Endothelial cell (in vitro differentiated cells): ENCODE results near the gene FITM2. TPM values are rescaled to one million over a fixed set of nuclear protein-coding genes. Genes with fewer than 3 reads are reported as not detected.

ENCODE experiments used
- DNase-seq: peaks from one replicate; pipeline ENCODE4 v3.0.0; 2021; ENCODE audit warnings: low spot score
- H3K27ac Mint-ChIP-seq: one replicate; pipeline ENCODE4 v1.8.0; 2021; ENCODE audit warnings: mixed read lengths, inconsistent platforms; ENCODE audit not compliant: unreplicated experiment
- H3K27me3 Mint-ChIP-seq: one replicate; pipeline ENCODE4 v1.8.0; 2021; ENCODE audit warnings: mild to moderate bottlenecking, moderate library complexity, mixed read lengths, inconsistent platforms; ENCODE audit not compliant: unreplicated experiment
- H3K36me3 Mint-ChIP-seq: one replicate; pipeline ENCODE4 v1.8.0; 2021; ENCODE audit warnings: mild to moderate bottlenecking, low read depth, mixed read lengths, inconsistent platforms; ENCODE audit not compliant: unreplicated experiment
- H3K4me1 Mint-ChIP-seq: one replicate; pipeline ENCODE4 v1.8.0; 2021; ENCODE audit warnings: mild to moderate bottlenecking, mixed read lengths, inconsistent platforms; ENCODE audit not compliant: unreplicated experiment
- H3K4me3 Mint-ChIP-seq: one replicate; pipeline ENCODE4 v1.8.0; 2021; ENCODE audit warnings: mild to moderate bottlenecking, mixed read lengths, inconsistent platforms; ENCODE audit not compliant: unreplicated experiment
- H3K9me3 Mint-ChIP-seq: one replicate; pipeline ENCODE4 v1.8.0; 2021; ENCODE audit warnings: mixed read lengths, inconsistent platforms; ENCODE audit not compliant: unreplicated experiment
- total RNA-seq: library from RNA; stranded (reverse); fragmentation: NEBNext Ultra II Directional; extraction: Animal tissue kit (Norgen Biotek cat#: 25700); gene quantifications from one replicate; pipeline ENCODE4 v1.2.1, GENCODE V29; 2021; ENCODE audit not compliant: unreplicated experiment
- TF ChIP-seq, protein P1 (sequence below): fragments of 200-600 bp; sonication (generic); IDR thresholded peaks from one replicate; pipeline ENCODE4 v1.5.0; 2021; ENCODE audit warnings: antibody characterized with exemption; ENCODE audit not compliant: unreplicated experiment

FITM2 gene
- total RNA-seq, 1 donor from 2014 or later, result 2.8 TPM

DNA sequence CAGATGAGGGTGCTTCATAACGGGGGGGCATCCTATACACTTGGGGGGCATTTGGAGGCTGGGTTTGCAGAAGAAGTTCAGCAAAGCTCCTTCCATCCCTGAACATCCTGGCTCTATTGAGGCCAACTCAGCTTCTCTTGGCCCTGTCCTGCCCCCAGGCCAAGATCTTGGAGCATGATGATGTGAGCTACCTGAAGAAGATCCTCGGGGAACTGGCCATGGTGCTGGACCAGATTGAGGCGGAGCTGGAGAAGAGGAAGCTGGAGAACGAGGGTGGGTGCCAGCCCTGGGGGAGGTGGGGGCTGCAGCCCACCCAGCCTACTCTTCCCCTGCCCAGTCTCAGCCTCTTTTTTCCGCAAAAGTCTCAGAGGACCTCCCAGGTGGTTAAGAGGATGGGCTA, 46.7 kb downstream of the FITM2 start:
- no peak for DNase-seq
- TF ChIP-seq, protein P1, sequence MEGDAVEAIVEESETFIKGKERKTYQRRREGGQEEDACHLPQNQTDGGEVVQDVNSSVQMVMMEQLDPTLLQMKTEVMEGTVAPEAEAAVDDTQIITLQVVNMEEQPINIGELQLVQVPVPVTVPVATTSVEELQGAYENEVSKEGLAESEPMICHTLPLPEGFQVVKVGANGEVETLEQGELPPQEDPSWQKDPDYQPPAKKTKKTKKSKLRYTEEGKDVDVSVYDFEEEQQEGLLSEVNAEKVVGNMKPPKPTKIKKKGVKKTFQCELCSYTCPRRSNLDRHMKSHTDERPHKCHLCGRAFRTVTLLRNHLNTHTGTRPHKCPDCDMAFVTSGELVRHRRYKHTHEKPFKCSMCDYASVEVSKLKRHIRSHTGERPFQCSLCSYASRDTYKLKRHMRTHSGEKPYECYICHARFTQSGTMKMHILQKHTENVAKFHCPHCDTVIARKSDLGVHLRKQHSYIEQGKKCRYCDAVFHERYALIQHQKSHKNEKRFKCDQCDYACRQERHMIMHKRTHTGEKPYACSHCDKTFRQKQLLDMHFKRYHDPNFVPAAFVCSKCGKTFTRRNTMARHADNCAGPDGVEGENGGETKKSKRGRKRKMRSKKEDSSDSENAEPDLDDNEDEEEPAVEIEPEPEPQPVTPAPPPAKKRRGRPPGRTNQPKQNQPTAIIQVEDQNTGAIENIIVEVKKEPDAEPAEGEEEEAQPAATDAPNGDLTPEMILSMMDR, result no peak
- H3K4me1 Mint-ChIP-seq, result peaks cover 10% of the 10 kb centered on the region
- H3K27ac Mint-ChIP-seq, result no peak overlapping the region
- no peaks in the 10 kb centered on the region for H3K9me3 Mint-ChIP-seq
- H3K36me3 Mint-ChIP-seq, result no peaks in the 10 kb centered on the region
- H3K27me3 Mint-ChIP-seq, result peaks cover 2% of the 10 kb centered on the region
- H3K4me3 Mint-ChIP-seq, result no peak overlapping the region

DNA sequence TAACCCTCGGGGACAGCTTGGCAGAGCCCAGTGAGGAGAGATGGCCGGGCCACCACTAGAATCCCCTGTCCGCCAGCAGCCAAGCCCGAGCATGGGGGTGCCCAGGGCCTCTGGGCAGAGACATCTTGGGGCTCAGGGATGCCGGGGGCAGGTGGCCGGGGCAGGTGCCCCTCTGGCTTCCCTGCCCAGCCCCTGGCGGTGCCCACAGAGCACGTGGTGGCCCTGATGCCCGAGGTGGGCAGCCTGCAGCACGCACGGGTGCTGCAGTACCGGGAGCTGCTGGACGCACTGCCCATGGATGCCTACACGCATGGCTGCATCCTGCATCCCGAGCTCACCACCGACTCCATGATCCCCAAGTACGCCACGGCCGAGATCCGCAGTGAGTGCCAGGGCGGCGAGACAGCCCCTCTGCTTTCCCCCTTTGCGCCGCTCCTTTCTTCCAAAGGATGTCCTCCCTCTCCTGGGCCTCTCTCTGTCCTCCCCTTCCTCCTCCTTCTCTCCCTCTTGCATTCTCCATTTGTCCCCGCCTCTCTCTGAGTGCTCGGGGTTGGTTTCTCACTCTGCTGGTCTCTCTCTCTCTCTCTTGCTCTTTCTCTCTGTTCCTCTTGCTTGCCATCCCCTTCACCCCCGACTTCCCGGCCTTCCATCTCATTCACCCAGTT, 52.6 kb downstream of the FITM2 start:
- Mint-ChIP-seq H3K36me3 (no peaks in the 10 kb centered on the region), H3K9me3 (no peaks in the 10 kb centered on the region), H3K4me1 (peaks cover 10% of the 10 kb centered on the region), H3K4me3 (no peak overlapping the region), H3K27ac (no peak overlapping the region), H3K27me3 (peaks cover 4% of the 10 kb centered on the region)
- TF ChIP-seq, protein P1, result no peak
- DNase-seq, result no peak

- H3K27me3 Mint-ChIP-seq, result peaks cover 4% of the 10 kb centered on the region
- no peaks in the 10 kb centered on the region for H3K36me3 Mint-ChIP-seq
- no peak overlapping the region for H3K27ac Mint-ChIP-seq
- H3K9me3 Mint-ChIP-seq, result no peaks in the 10 kb centered on the region
- no peak overlapping the region for H3K4me3 Mint-ChIP-seq
- TF ChIP-seq, protein P1, result no peak
- DNase-seq, result no peak
- peaks cover 9% of the 10 kb centered on the region for H3K4me1 Mint-ChIP-seq
These were observed 54.0 kb downstream of the FITM2 start for GRCh38 chr20:44256961-44257360.

DNA sequence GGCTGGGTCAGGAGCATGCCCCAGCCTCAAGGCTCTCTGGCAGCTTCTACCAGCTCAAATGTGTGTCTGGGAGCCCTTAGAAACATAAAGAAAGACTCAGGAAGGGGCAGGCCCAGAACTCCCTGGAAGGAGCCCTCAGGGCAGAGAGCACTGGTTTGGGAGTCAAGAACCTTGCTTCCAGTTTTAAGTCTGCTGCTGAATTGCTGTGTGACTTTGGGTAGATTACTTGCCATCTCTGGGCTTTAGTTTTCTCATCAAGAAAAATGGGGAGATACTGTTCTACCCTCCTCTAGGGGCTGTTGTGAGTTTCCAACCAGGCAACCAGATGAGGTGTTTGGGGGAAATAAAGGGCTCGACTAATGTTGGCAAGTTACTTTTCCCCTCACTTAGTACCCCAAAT, 55.1 kb downstream of the FITM2 start:
- Mint-ChIP-seq H3K9me3 (no peaks in the 10 kb centered on the region), H3K36me3 (no peaks in the 10 kb centered on the region), H3K4me1 (no peaks in the 10 kb centered on the region), H3K27ac (no peak overlapping the region), H3K27me3 (peaks cover 4% of the 10 kb centered on the region), H3K4me3 (no peak overlapping the region)
- no peak for DNase-seq
- TF ChIP-seq, protein P1, result no peak

DNA sequence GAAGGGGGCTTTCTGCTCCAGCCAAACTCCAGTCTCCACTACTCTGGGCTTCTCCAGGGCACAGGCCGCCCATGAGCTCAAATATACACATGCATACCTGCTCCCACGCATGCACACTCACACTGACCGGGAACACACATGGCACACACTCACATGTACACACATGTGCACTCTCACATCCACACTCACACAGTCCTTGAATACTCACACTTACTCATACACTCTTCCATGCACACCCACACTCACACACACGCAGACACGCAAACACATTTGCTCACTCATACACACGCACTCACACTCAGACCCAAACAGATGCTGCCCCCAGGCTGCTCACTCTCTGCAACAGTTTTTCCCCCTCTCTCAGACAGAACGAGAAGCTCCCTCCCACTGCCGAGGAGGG, 56.9 kb downstream of the FITM2 start:
- TF ChIP-seq, protein P1, result no peak
- no peaks in the 10 kb centered on the region for H3K4me1 Mint-ChIP-seq
- no peak for DNase-seq
- H3K27ac Mint-ChIP-seq, result no peak overlapping the region
- H3K36me3 Mint-ChIP-seq, result no peaks in the 10 kb centered on the region
- no peaks in the 10 kb centered on the region for H3K9me3 Mint-ChIP-seq
- no peak overlapping the region for H3K4me3 Mint-ChIP-seq
- peaks cover 4% of the 10 kb centered on the region for H3K27me3 Mint-ChIP-seq
